HCT116 (cell line): Measurements from ENCODE around the gene ERC2. TPM values are rescaled to one million over a fixed set of nuclear protein-coding genes. Genes with fewer than 3 reads are reported as not detected.

Experiments used
- ATAC-seq: fragments of 200-7000 bp; cut with Tn5 transposase; 2 replicates; pipeline ENCODE4 v1.9.1; 2020; ENCODE audit warnings: mild to moderate bottlenecking, moderate library complexity
- BruUV-seq: library from RNA; stranded (reverse); fragments of 400-500 nt; replicated peaks from 2 replicates; lab custom pipeline; 2021; lab: Mats Ljungman, UMichigan
- CTCF ChIA-PET: fragments of 300-600 bp; sonication (Branson Sonifier 250); formaldehyde crosslinking; loops from one replicate; lab custom pipeline; 2021; ENCODE audit warnings: antibody characterized with exemption; lab: Charles Lee
- POLR2A ChIA-PET: fragments of 300-600, 350-600 bp; sonication (Branson Sonifier 250); formaldehyde crosslinking; loops from one replicate; lab custom pipeline; 2021; ENCODE audit warnings: antibody characterized with exemption; lab: Charles Lee
- RAD21 ChIA-PET, 2 experiments: fragments of 300-600 bp; sonication (Branson Sonifier 250); formaldehyde crosslinking; loops; one replicate each; lab custom pipeline; 2023; ENCODE audit warnings: low total read pairs in 2 of 2; ENCODE audit not compliant: uncharacterized antibody in 2 of 2, unreplicated experiment in 2 of 2, low non-redundant PET in 1 of 2; lab: Charles Lee
- DNase-seq: peaks from one replicate; pipeline ENCODE4 v3.0.0-alpha.2; 2010; ENCODE audit warnings: low read depth, low spot score
- H2AFZ ChIP-seq: fragments of 200-600 bp; shearing (Covaris generic), sonication (generic); 2 replicates; pipeline ENCODE4 v1.6.1; 2017; ENCODE audit warnings: low read depth, mixed run types, mixed read lengths, antibody characterized with exemption, low read length; ENCODE audit not compliant: poor library complexity, severe bottlenecking
- H3K27ac ChIP-seq: 2 replicates; pipeline ENCODE4 v1.5.1; 2012; ENCODE audit warnings: low read depth, low read length
- H3K27me3 ChIP-seq: fragments of 200-600 bp; sonication (generic); 2 replicates; pipeline ENCODE4 v1.6.1; 2016; ENCODE audit warnings: mixed run types, low read length, mixed read lengths; ENCODE audit not compliant: insufficient read depth
- H3K36me3 ChIP-seq, 2 experiments: fragments of 200-500 bp in 1 of 2; fragments of 200-600 bp in 1 of 2; sonication (Bioruptor generic) in 1 of 2; sonication (generic) in 1 of 2; 2 replicates each; pipeline versions ENCODE4 v1.5.1 to v1.6.1; 2014 to 2016; ENCODE audit warnings: low read length in 2 of 2, inconsistent platforms in 1 of 2, mixed read lengths in 1 of 2, mixed run types in 1 of 2; ENCODE audit not compliant: insufficient read depth in 2 of 2, control insufficient read depth in 1 of 2
- H3K4me1 ChIP-seq, 2 experiments: fragments of 200-600 bp in 1 of 2; sonication (generic) in 1 of 2; 2 replicates each; pipeline versions ENCODE4 v1.5.1 to v1.6.1; 2012 to 2017; ENCODE audit warnings: low read length in 2 of 2, inconsistent platforms in 1 of 2, mild to moderate bottlenecking in 1 of 2, mixed read lengths in 1 of 2, mixed run types in 1 of 2, moderate library complexity in 1 of 2; ENCODE audit not compliant: insufficient read depth in 2 of 2, control insufficient read depth in 1 of 2
- H3K4me2 ChIP-seq: fragments of 200-600 bp; sonication (generic); 2 replicates; pipeline ENCODE4 v1.6.1; 2017; ENCODE audit warnings: mixed run types, low read length, mixed read lengths
- H3K4me3 ChIP-seq, 2 experiments: fragments of 200-600 bp in 1 of 2; sonication (generic) in 1 of 2; replicated peaks in 1 of 2; 2 replicates each; pipeline ENCODE4 v1.5.1; 2011 to 2016; ENCODE audit warnings: low read length in 2 of 2, control low read depth in 1 of 2, low read depth in 1 of 2, mild to moderate bottlenecking in 1 of 2, mixed read lengths in 1 of 2, mixed run types in 1 of 2
- H3K79me2 ChIP-seq: fragments of 200-600 bp; sonication (generic); 2 replicates; pipeline ENCODE4 v1.6.1; 2017; ENCODE audit warnings: mild to moderate bottlenecking, mixed run types, low read length, moderate library complexity, mixed read lengths; ENCODE audit not compliant: insufficient read depth
- H3K9ac ChIP-seq: fragments of 200-600 bp; sonication (generic); 2 replicates; pipeline ENCODE4 v1.6.1; 2016; ENCODE audit warnings: low read length, mixed read lengths
- H3K9me2 ChIP-seq: fragments of 200-600 bp; sonication (generic), shearing (Covaris generic); 2 replicates; pipeline ENCODE4 v1.6.1; 2017; ENCODE audit warnings: mixed run types, mild to moderate bottlenecking, moderate library complexity; ENCODE audit not compliant: insufficient read depth
- H3K9me3 ChIP-seq, 2 experiments: fragments of 200-500 bp in 1 of 2; fragments of 200-600 bp in 1 of 2; sonication (Bioruptor generic) in 1 of 2; sonication (generic) in 1 of 2; 2 replicates each; pipeline ENCODE4 v1.6.1; 2014 to 2017; ENCODE audit warnings: low read length in 2 of 2, mixed read lengths in 2 of 2, inconsistent platforms in 1 of 2, low read depth in 1 of 2, mild to moderate bottlenecking in 1 of 2, mixed run types in 1 of 2, moderate library complexity in 1 of 2; ENCODE audit not compliant: control insufficient read depth in 1 of 2, insufficient read depth in 1 of 2
- H4K20me1 ChIP-seq: fragments of 200-600 bp; sonication (generic), shearing (Covaris generic); 2 replicates; pipeline ENCODE4 v1.6.1; 2017; ENCODE audit warnings: mixed run types, mild to moderate bottlenecking, moderate library complexity; ENCODE audit not compliant: insufficient read depth
- ATF3 ChIP-seq: IDR thresholded peaks from 2 replicates; pipeline ENCODE4 v1.6.1; 2012
- CBX3 ChIP-seq: IDR thresholded peaks from 2 replicates; pipeline ENCODE4 v1.6.1; 2012; ENCODE audit warnings: low read depth
- CEBPB ChIP-seq: IDR thresholded peaks from 2 replicates; pipeline ENCODE4 v1.6.1; 2012; ENCODE audit warnings: low read depth
- EZH2 ChIP-seq: fragments of 200-600 bp; sonication (generic); IDR thresholded peaks from 2 replicates; pipeline ENCODE4 v1.6.1; 2017; ENCODE audit warnings: antibody characterized with exemption, mixed run types
- POLR2A ChIP-seq: IDR thresholded peaks from 2 replicates; pipeline ENCODE4 v1.7.0; 2011; ENCODE audit warnings: borderline replicate concordance; ENCODE audit not compliant: insufficient read depth, insufficient read length; ENCODE audit errors: extremely low read depth
- POLR2AphosphoS5 ChIP-seq: IDR thresholded peaks from 2 replicates; pipeline ENCODE4 v1.6.1; 2011; ENCODE audit warnings: mild to moderate bottlenecking, low read depth, low read length, moderate library complexity
- RAD21 ChIP-seq: IDR thresholded peaks from 2 replicates; pipeline ENCODE4 v1.6.1; 2012; ENCODE audit warnings: low read depth, mild to moderate bottlenecking
- REST ChIP-seq: IDR thresholded peaks from 2 replicates; pipeline ENCODE4 v1.6.1; 2012; ENCODE audit warnings: low read depth
- SIN3A ChIP-seq: IDR thresholded peaks from 2 replicates; pipeline ENCODE4 v1.6.1; 2012; ENCODE audit warnings: low read depth
- SRF ChIP-seq: IDR thresholded peaks from 2 replicates; pipeline ENCODE4 v1.6.1; 2012; ENCODE audit warnings: low read depth
- TCF7L2 ChIP-seq: IDR thresholded peaks from 2 replicates; pipeline ENCODE4 v1.7.0; 2011; ENCODE audit warnings: borderline replicate concordance, inconsistent platforms; ENCODE audit not compliant: insufficient read depth, insufficient read length; ENCODE audit errors: extremely low read depth
- YY1 ChIP-seq: IDR thresholded peaks from 2 replicates; pipeline ENCODE4 v1.6.1; 2011; ENCODE audit warnings: low read length, low read depth, moderate library complexity, mild to moderate bottlenecking; ENCODE audit not compliant: insufficient replicate concordance; ENCODE audit errors: extremely low read depth
- ZBTB33 ChIP-seq: IDR thresholded peaks from 2 replicates; pipeline ENCODE4 v1.6.1; 2011; ENCODE audit warnings: mild to moderate bottlenecking, low read length, moderate library complexity; ENCODE audit not compliant: insufficient replicate concordance; ENCODE audit errors: extremely low read depth
- ZNF274 ChIP-seq: fragments of 200-500 bp; sonication (Bioruptor generic); IDR thresholded peaks from 2 replicates; pipeline ENCODE4 v1.6.1; 2014; ENCODE audit warnings: mild to moderate bottlenecking, low read depth, low read length, inconsistent platforms
- intact Hi-C: fragments of 100-400 bp; cut with micrococcal nuclease; formaldehyde crosslinking; loops from 2 replicates; pipeline ENCODE4 v1.10.0; 2022
- total RNA-seq: library from RNA; stranded (reverse); gene quantifications from one replicate; pipeline ENCODE4 v1.2.1, GENCODE V29; 2021; ENCODE audit not compliant: unreplicated experiment

Gene ERC2
- total RNA-seq, 1 experiment from 2014 or later, result not detected

GRCh38 chr3:55824406-55824805 lies 643.9 kb downstream of the ERC2 start:
- DNase-seq, result no peak
- no peak overlapping the region for H3K9ac ChIP-seq
- H3K79me2 ChIP-seq, result no peaks in the 10 kb centered on the region
- TF ChIP-seq ZNF274 (no peak), YY1 (no peak), SRF (no peak)
- TF ChIP-seq, all 23 proteins: peak for 0
- no peaks in the 10 kb centered on the region for H3K4me1 ChIP-seq
- H2AFZ ChIP-seq, result no peak overlapping the region
- H3K9me2 ChIP-seq, result no peaks in the 10 kb centered on the region
- no peaks in the 10 kb centered on the region for H3K27me3 ChIP-seq
- no peak overlapping the region for H3K4me2 ChIP-seq
- intact Hi-C loops, result no loop called here
- ATAC-seq, result no peak
- BruUV-seq, result no TSS peak
- no peaks in the 10 kb centered on the region for H3K36me3 ChIP-seq
- RAD21 ChIA-PET, result no interaction called here
- POLR2A ChIA-PET, result no interaction called here
- H3K27ac ChIP-seq, result no peak overlapping the region
- CTCF ChIA-PET, result no interaction called here
- H3K4me3 ChIP-seq, result no peak overlapping the region
- peaks cover 3% of the 10 kb centered on the region in 2 experiments; a peak in 1 of 4 replicates for H3K9me3 ChIP-seq
- H4K20me1 ChIP-seq, result no peaks in the 10 kb centered on the region

- H3K79me2 ChIP-seq, result no peaks in the 10 kb centered on the region
- H3K4me3 ChIP-seq, result no peak overlapping the region
- no peak for DNase-seq
- H3K9ac ChIP-seq, result no peak overlapping the region
- no peak overlapping the region for H3K27ac ChIP-seq
- no peak for ATAC-seq
- no peaks in the 10 kb centered on the region for H3K27me3 ChIP-seq
- no TSS peak for BruUV-seq
- no peak overlapping the region for H2AFZ ChIP-seq
- ChIA-PET RAD21 (no interaction called here), CTCF (no interaction called here), POLR2A (no interaction called here)
- no peaks in the 10 kb centered on the region for H4K20me1 ChIP-seq
- TF ChIP-seq REST (no peak), POLR2AphosphoS5 (no peak), YY1 (no peak), EZH2 (no peak), ATF3 (no peak), POLR2A (no peak), SIN3A (no peak), CBX3 (no peak), CEBPB (no peak), RAD21 (no peak), TCF7L2 (no peak), ZBTB33 (no peak)
- no peaks in the 10 kb centered on the region for H3K9me2 ChIP-seq
- no peaks in the 10 kb centered on the region for H3K36me3 ChIP-seq
- no peaks in the 10 kb centered on the region for H3K4me1 ChIP-seq
- H3K4me2 ChIP-seq, result no peak overlapping the region
- H3K9me3 ChIP-seq, result peaks cover 3% of the 10 kb centered on the region in 2 experiments; a peak in 1 of 4 replicates
- intact Hi-C loops, result no loop called here
Observed at GRCh38 chr3:55823829-55824228, 644.4 kb downstream of the ERC2 start.
